Lung (tissue), 12 donors: Measurements from ENCODE around the gene ZNF77. TPM values are rescaled to one million over a fixed set of nuclear protein-coding genes. Genes with fewer than 3 reads are reported as not detected.
"Not testable (repeated sequence)": the region's sequence is repeated elsewhere in the genome, so short reads cannot be mapped to it uniquely, and the experiment has no call there.

Experiments
- ATAC-seq: fragments of 200-7000 bp; cut with Tn5 transposase; one replicate; pipeline ENCODE4 v1.9.1; 2020; ENCODE audit warnings: moderate number of reproducible peaks; ENCODE audit not compliant: insufficient read depth, low FRiP score
- DNase-seq, 3 donors: peaks; one replicate each; pipeline ENCODE4 v3.0.0-alpha.2; 2013 to 2017
- H3K27ac ChIP-seq, 2 donors: one replicate each; pipeline ENCODE4 v1.5.1; 2013; ENCODE audit warnings: mild to moderate bottlenecking in 2 of 2, moderate library complexity in 2 of 2, control low read depth in 1 of 2, inconsistent platforms in 1 of 2, low read depth in 1 of 2, low read length in 1 of 2
- H3K27me3 ChIP-seq, 3 donors: one replicate each; pipeline ENCODE4 v1.5.1; 2013; ENCODE audit warnings: low read length in 2 of 3; ENCODE audit not compliant: control insufficient read depth in 3 of 3, insufficient read depth in 3 of 3
- H3K36me3 ChIP-seq, 4 donors: one replicate each; pipeline ENCODE4 v1.5.1; 2013; ENCODE audit warnings: low read length in 4 of 4, mild to moderate bottlenecking in 1 of 4, moderate library complexity in 1 of 4; ENCODE audit not compliant: control insufficient read depth in 4 of 4, insufficient read depth in 4 of 4
- H3K4me1 ChIP-seq, 5 donors: one replicate each; pipeline ENCODE4 v1.5.1; 2013; ENCODE audit warnings: low read length in 5 of 5, mild to moderate bottlenecking in 2 of 5, moderate library complexity in 1 of 5; ENCODE audit not compliant: control insufficient read depth in 5 of 5, insufficient read depth in 5 of 5
- H3K4me3 ChIP-seq: one replicate; pipeline ENCODE4 v1.5.1; 2013; ENCODE audit warnings: mild to moderate bottlenecking, control low read depth, moderate library complexity
- H3K9ac ChIP-seq, 2 donors: one replicate each; pipeline ENCODE4 v1.5.1; 2013; ENCODE audit warnings: low read length in 2 of 2, control low read depth in 1 of 2; ENCODE audit not compliant: insufficient read depth in 1 of 2
- H3K9me3 ChIP-seq, 4 donors: one replicate each; pipeline ENCODE4 v1.5.1; 2013; ENCODE audit warnings: low read length in 3 of 4, mild to moderate bottlenecking in 1 of 4, moderate library complexity in 1 of 4; ENCODE audit not compliant: control insufficient read depth in 4 of 4, insufficient read depth in 3 of 4
- WGBS, 2 donors: extraction: QIAGEN DNeasy Blood & Tissue Kit; methylation state at CpG; one replicate each; pipeline ENCODE4 v1.1.7; 2013; 5-methylcytosine and 5-hydroxymethylcytosine counted together
- polyA plus RNA-seq, 2 donors: library from polyadenylated mRNA; stranded (reverse); fragments of 200-250 nt; gene quantifications; one replicate each; pipeline ENCODE4 v1.2.1, GENCODE V29; 2013
- total RNA-seq, 2 donors: library from RNA; depleted of rRNA in 1 of 2; stranded (reverse); fragments of >200 nt in 1 of 2; gene quantifications; one replicate each; pipeline ENCODE4 v1.2.1, GENCODE V29; 2014 to 2021
- TF ChIP-seq, protein P1 (sequence below): IDR thresholded peaks from 2 replicates; pipeline ENCODE4 v1.5.1; 2012; ENCODE audit warnings: mild to moderate bottlenecking; ENCODE audit errors: control extremely low read depth, extremely low read depth
- donor health status: control.
- donor health status: control.
- donor health status: Bipolar disorder and iron deficiency.
- donor health status: healthy.
- donor health status: DM: yes; HTN: yes; CAD: no.

ZNF77 gene
- total and polyA plus RNA-seq, 4 donors, result 3.0 to 6.7 (median 3.2) TPM

DNA sequence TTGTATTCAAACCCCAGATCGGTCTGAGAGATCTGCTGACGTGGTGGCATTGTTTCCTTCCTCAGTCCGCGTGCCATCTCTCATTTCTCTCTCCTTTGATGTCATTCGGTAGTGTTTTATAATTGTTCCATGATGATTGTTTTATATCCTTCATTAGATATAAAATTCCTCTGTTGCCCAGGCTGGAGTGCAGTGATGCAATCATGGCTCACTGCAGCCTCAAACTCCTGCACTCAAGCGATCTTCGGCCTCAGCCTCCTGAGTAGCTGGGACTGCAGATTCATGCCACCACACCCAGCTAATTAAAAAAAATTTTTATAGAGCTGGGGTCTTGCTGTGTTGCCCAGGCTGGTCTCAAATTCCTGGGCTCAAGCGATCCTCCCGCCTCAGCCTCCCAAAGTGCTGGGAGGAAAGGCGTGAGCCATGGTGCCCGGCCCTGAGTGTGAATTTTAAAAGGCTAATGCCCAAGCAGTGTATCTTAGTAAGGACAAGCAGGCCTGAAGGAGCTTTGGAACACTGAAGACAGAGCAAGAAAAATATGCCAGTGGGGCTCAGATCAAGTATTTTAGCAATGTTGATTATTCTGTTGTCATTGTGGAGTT lies 38.8 kb downstream of the ZNF77 start:
- Histone ChIP-seq H3K9me3 (no peaks in the 10 kb centered on the region), H3K9ac (no peak overlapping the region), H3K27me3 (no peaks in the 10 kb centered on the region), H3K36me3 (peaks cover 0 to 2% (median 0%) of the 10 kb centered on the region in 4 donors), H3K4me1 (peaks cover 0 to 6% (median 0%) of the 10 kb centered on the region in 5 donors), H3K27ac (no peak overlapping the region), H3K4me3 (no peak overlapping the region)
- WGBS, 2 donors, result 78 to 79% methylated on average over 11 of the region's 11 CpGs
- DNase-seq (no peak), ATAC-seq (no peak)
- TF ChIP-seq, protein P1, sequence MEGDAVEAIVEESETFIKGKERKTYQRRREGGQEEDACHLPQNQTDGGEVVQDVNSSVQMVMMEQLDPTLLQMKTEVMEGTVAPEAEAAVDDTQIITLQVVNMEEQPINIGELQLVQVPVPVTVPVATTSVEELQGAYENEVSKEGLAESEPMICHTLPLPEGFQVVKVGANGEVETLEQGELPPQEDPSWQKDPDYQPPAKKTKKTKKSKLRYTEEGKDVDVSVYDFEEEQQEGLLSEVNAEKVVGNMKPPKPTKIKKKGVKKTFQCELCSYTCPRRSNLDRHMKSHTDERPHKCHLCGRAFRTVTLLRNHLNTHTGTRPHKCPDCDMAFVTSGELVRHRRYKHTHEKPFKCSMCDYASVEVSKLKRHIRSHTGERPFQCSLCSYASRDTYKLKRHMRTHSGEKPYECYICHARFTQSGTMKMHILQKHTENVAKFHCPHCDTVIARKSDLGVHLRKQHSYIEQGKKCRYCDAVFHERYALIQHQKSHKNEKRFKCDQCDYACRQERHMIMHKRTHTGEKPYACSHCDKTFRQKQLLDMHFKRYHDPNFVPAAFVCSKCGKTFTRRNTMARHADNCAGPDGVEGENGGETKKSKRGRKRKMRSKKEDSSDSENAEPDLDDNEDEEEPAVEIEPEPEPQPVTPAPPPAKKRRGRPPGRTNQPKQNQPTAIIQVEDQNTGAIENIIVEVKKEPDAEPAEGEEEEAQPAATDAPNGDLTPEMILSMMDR, result no peak

DNA sequence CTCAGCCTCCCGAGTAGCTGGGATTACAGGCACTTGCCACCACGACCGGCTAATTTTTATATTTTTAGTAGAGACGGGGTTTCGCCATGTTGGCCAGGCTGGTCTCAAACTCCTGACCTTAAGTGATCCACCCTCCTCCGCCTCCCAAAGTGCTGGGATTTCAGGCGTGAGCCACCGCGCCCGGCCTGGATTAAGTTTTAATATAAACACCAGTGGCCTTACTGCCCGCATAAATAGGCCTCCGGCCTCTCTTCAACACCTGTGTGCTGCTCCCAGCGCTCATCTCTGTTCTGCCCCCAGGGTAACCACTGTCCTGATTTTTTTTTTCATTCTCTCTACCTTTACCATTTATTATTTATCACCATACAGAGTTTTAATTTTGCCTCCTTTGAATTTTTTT lies 41.4 kb downstream of the ZNF77 start:
- H3K4me3 ChIP-seq, H3K27ac ChIP-seq, H3K36me3 ChIP-seq, H3K9me3 ChIP-seq, H3K4me1 ChIP-seq, DNase-seq, H3K27me3 ChIP-seq, ATAC-seq, H3K9ac ChIP-seq: not testable (repeated sequence)
- 93 to 95% methylated on average over 13 of the region's 13 CpGs for WGBS, 2 donors

DNA sequence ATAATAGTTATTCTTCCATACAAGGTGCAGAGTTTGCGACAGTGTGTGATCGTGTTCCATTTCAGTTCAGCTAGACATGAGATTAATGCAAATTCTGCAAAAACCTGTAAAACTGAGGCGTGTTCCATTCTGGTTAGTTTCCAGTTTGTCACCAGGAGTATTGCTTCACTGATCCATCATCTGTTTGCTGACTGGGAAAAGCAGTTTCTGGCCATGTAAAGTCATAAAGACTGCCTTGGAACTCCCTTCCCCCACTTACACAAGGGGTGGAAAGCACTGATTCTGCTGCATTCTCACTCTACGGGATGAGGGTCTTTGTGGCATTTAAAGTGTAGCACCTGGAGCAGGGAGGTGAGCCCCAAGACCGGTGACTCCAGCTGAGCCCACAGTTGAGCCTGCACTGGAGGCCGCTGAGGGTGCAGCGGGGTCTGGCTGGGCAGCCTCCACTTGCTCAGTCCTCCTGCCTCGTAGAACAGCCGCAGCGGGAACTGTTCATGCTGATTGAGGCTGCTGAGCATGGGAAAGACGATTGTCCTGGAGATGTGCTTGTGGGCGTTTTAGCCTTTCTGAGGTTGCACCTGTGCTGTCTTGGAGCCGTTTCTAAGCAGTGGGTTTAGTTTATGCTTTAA lies 42.1 kb downstream of the ZNF77 start:
- H3K4me3 ChIP-seq, result no peak overlapping the region
- H3K4me1 ChIP-seq, result peaks cover 0 to 6% (median 0%) of the 10 kb centered on the region in 5 donors
- H3K9me3 ChIP-seq, result no peaks in the 10 kb centered on the region
- peaks cover 0 to 2% (median 0%) of the 10 kb centered on the region in 4 donors for H3K36me3 ChIP-seq
- TF ChIP-seq, protein P1, result no peak
- H3K27ac ChIP-seq, result peak overlapping the region in 1 of 2 donors; percentile 1
- H3K9ac ChIP-seq, result no peak overlapping the region
- H3K27me3 ChIP-seq, result no peaks in the 10 kb centered on the region
- ATAC-seq (no peak), DNase-seq (no peak)
- WGBS, 2 donors, result 84 to 92% methylated on average over 13 of the region's 13 CpGs
